ELR (cell line): ENCODE data around the gene TCF20.

ENCODE experiments used
- DNase-seq: peaks from one replicate; pipeline ENCODE4 v3.0.0-alpha.2; 2015; ENCODE audit warnings: low read depth

TCF20 gene

DNA sequence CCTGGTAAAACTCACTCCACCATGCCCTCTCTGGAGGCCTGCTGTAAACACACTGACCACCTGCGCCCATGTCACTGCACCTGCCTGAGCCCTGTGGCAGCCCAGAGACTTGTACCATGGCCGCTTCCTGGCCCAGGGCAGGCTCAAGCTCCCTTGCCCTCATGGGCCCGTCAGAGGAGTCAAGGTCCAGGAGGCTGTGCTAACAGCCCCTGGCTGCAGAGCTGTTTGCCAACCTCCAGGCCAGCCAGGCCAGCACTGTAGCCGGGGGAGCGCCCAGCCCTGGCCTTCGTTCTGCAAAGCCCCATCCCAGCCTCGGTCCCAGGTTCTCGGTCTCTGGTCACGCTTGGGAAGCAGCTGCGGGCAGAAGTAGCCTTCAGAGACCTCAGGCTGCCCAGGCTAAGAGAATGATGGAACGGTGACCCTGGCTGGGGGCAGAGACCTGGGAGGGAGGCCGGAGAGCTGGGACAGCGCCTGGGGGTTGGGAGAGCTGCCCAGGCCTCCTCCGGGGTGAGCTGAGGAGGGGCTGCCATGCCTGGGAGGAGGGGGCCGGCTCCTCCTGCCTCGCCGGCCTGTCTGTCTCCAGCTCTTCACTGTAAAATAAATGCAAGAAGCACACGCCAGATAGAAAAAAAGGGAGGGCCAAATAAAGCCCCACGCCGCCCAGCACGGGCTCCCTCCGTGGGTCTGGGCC, 11.9 kb upstream of the TCF20 start:
- no peak for DNase-seq

DNA sequence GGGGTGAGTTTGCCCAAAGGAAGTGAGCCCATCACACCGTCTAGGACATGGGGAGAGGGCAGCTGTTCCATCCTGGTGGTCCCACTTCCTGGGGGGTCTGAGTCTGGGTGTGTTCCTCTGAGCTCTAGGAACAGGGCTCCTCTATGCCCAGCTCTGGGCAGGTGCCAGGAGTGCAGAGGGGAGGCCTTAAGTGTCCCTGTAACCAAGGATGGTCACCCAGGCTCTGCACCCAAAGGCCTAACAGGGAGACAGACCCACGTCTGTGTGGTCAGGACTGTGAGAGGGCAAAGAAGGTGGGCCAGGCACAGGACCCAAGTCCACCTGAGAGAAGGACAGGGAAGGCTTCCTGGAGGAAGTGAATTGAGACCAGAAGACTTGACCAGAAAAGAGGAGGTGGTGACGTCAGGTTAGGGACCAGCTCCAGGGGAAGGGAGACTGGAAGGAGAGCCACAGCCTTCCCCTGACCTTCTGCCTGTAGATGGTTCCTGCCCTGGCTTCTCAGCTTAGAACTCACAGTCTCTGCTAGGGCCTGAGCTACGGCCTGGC, 11.3 kb upstream of the TCF20 start:
- DNase-seq: no peak

DNA sequence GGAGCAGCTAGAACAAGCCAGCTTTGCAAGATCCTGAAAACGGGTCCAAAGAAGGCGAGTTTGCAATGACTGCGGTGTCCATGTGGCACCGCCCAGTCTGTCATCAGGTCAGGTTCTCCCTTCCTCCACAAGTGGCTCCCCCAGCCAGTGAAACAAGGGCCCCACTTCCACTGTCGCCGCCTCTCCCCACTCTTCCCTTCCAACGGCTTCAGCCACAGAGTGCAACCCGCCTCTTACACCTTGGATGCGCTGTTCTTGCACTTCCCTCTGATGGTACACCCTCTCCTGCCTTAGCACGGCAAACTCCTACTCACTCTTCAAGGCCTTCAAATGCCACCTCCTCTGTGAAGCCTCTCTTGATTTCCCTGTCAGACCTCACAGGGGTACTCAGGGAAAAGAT, 10.8 kb upstream of the TCF20 start:
- DNase-seq: no peak

DNA sequence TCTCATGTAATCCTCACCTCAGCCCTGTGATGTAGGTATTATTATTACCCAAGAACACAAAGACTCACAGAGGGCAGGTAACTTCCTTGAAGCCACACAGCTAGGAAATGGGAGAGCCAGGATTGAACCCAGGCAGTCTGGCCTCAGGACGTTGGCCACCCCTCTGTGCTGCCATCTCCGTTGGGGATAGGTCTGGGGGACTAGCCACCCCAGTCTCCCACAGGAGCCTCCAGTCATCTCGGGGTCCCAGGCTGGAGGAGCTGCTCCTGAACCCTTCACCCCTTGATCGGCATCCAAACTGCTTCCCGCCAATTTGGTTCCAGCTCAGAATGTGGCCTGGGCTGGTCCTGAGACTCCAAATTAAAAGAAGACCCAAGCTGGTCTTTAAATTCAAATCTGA, 10.4 kb upstream of the TCF20 start:
- no peak for DNase-seq

DNA sequence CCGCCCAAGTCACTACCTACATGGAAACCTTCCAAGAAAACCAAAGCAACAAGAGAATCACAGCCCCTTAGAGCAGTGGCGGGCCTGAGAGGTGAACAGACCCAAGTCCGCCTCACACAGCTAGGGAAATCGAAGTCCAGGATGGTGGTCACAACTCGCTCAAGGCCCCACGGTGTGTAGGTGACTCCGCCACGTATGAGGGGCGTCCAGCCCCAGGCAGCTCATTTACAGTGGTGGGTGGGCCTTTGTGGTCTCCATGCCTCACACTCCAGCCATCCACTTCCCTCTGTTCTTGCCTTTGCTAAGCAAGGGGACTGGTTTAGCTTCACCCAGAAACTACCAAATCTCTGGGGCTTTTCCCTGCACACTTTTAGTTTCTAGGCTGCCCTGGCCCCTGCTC, 9.7 kb upstream of the TCF20 start:
- DNase-seq: no peak

DNA sequence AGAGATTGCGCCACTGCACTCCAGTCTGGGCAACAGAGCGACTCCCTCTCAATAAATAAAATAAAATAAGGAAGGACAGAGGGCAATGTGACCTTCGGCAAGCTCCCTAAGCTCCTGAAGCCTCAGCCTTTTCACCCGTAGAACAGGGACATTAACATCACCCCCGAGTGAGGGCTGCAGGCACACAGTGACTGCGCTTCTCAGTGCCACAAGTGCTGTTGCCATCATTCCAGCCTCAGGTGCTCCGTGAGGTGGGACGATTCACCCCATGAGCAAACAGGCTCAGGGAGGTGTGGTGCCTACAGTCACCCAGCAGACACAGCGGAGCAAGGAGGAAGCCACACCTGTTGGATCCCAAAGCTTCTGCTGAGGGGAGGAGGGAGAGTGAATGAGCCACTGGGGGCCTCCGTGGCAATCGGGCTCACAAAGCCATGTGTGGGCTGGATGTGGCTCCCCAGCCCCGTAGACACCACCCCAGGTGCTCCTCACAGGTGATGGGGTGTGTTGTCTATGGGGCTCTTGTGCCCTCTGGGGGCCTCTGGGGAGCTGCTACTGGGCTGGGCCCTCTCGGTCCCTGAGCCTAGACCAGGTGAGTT, 9.1 kb upstream of the TCF20 start:
- DNase-seq: no peak

DNA sequence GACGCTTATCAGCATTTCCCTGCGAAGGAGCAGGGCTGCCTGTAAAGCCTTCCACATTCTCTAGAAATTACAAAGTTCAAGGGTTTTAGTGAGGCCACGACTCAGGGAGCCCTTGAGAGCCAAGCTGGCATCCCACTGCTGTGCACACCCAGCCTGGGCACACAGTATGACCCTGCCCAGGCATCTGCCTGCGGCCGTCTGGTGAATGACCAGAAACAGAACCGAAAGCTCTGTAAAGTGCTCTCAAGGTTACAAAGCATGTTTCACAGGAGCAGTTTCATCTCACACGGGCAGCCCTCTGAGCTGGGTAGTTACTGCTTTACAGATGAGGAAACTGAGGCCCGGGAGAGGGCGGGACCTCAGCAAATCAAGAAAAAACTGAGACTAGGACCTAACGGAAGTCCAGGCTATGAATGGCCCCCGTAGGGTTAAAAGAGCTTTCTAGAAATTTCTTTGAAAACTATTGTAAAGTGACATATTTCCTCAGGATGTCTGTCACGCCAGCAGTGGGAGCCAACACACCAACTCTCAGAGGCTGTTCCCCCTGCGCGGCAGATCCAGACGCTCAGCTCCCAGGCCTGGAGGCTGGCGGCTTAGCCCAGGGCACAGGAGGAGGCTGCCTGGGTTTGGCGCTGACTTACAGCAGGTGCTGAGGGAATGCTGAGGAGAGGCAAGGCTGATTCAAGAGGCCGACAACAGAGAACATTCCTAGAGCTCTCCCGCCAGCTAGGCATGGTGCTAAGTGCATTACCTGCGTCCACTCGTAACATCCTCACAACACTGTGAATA, 7.7 kb upstream of the TCF20 start:
- no peak for DNase-seq

DNA sequence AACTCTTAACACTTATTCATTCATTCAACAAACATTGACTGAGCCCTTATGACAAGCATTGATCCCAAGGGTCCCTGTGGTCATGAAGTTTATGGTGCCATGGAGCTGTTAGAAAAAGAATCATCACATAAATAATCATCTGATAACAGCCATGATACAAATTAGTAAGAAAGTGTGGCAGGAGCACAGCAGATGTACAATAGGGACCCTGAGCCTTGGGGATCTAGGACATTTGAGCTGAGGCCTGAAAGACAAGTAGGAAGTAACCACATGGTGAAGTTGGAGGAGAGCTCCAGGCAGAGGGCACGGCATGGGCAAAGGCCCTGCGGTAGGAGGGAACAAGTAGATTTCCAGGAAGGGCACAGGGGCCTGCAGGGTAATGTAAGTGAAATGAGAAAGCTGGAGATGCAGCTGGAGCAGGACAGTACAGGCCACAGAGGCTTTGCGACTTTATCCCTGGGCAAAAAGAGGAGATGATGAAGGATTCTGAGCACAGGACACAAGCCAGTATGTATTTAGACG, 6.8 kb upstream of the TCF20 start:
- no peak for DNase-seq

DNA sequence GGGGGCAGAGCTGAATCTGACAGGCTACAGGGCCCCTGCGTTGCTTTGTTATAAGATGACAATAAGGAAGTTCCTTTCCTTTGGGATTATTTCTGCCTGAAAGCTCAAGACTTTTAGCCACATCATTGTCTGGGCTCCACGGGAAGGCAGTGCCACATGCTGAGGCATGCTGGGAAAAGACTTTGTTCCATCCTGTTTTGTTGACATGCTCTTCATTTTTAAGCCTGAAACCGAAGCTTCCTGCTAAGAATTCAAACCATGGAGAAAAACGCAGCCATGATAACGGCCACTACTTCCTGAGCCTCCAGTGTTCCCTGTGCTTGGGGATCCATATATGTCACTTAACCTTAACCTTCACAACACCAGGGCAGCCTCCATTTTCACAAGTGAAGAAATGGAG, 5.5 kb upstream of the TCF20 start:
- DNase-seq: no peak

DNA sequence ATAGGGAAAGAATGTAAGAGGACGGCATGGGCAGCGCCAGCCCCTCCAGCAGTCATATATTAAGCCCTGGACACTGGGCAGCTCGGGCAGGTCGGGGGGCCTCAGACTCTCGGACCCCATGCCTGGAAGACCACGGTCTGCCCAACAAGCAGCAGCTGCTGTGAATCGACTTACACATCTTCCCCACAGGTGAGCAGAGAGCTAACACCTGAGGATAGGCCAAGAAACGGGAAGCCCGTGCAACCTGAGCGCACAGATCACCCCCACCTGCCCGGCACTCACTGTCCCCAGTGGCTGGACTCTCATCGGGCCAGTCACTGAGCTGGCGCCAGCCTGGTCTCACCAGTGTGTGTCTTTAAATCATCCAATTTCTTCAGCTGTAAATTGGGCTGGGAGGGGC, 4.7 kb upstream of the TCF20 start:
- DNase-seq: no peak

DNA sequence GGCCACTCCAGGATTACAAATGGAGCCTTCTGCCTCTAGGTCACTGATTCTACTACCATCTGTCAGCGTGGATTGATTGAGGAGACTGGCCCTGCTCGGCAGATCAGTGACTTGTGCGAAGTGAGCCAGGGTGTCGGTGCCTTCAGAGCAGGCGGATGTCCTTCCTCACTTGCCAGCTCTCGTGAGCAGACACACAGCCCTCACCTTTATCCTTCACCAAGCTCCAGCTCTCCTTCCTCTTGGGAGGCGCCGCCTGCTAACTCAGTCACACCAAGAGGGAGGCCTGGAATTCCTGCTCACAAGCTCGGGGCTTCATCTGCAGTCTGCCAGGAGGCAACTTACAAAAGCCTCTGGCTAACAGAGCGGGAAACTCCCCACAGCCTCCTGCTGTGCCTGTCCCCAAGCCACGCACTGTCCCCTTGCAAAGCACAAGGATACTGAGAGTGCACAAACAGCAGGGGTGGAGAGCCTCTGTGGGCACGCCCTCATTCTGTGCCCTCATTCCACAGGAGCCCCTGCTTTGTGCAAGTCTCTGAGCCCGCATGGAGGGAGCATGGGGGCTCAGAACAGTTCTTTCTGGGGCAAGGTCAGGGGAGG, 3.5 kb upstream of the TCF20 start:
- no peak for DNase-seq

DNA sequence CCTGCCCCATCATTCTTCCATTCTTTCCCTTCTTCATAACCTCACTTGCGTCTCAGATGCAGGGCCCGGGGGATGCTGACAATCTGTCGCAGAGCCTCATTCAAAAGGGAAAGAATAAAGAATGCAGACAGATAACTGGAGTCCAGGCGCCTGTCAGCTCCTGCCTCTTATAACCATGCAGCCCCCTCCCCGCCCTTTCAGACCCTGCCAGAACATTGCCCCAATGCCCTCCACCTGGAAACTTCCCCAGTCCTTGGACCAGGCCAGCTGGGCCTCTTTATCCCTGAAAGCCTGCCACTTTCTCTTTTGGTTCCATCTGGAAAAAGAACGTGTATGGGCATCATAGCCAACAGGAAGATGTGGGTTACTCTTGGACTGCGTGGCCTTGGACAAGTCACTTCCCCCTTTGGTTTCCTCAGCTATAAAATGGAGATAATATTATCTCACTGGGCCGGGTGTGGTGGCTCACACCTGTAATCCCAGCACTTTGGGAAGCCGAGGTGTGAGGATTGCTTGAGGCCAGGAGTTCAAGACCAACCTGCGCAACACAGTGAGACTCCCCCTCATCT, 2.1 kb upstream of the TCF20 start:
- no peak for DNase-seq

DNA sequence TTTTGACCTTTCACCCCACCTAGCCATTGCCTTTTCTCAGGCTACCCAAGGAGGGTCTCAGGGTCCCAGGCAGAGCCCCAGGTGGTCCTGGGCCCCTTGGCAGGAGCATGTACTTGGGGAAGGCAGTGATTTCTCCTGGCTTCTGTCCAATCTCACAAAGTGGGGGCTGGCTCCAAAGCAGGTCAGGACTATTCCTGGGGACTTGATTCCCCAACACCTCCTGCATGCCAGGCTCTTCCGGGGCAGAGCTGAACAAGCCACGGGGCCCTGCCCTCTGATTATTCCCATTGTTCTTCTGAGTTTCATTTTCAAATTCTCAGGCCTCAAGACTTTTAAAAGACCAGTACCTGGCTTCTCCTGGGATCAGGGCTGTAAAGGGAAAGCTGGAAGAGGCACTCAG, 1.5 kb upstream of the TCF20 start:
- no peak for DNase-seq

DNA sequence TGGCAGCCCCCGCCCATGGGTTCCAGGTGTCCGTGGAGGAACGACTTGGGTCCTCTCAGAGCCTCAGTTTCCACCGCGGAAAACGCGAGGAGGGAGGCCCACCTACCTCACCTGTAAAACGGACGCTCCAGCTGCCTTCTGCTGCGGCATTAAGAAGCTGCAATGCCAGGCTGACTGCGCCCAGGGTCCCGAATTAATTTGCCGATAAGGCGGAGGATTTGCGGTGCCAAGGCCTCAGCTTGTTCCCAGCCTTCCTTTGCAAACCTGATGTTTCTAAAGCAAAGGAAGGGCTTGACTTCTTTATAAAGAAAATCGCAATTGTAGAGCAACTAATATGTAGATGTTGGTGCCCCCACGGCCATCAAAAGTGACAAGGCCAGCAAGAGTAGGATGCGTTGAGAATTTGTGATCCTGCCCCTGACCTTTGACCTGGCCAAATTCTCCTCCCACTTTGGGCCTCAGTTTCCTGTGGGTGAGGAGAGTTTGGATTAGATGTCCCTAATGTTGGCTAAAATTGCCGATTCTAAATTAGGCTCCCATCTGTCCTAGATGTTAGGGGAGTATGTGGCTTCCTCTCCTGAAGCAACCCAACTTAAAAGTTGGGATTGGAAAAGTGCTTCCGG, 849 bp upstream of the TCF20 start:
- no peak for DNase-seq

DNA sequence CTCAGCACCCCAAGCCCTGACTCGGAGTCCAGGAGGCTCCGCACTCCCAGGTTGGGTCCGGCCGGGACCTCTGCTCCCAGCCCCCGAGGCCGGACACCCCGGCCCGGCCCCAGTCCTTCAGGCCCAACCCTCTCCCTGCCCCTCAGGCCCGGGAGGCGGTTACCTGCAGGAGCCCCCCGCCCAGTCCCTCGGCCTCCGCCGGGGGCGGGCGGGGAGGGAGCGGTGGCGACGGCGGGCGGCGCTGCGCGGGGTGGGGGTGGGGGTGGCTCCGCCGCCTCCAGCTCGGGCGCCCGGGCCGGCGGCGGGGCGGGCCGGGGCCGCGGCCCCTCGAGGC, 310 bp downstream of the TCF20 start:
- DNase-seq: peak; percentile 32

DNA sequence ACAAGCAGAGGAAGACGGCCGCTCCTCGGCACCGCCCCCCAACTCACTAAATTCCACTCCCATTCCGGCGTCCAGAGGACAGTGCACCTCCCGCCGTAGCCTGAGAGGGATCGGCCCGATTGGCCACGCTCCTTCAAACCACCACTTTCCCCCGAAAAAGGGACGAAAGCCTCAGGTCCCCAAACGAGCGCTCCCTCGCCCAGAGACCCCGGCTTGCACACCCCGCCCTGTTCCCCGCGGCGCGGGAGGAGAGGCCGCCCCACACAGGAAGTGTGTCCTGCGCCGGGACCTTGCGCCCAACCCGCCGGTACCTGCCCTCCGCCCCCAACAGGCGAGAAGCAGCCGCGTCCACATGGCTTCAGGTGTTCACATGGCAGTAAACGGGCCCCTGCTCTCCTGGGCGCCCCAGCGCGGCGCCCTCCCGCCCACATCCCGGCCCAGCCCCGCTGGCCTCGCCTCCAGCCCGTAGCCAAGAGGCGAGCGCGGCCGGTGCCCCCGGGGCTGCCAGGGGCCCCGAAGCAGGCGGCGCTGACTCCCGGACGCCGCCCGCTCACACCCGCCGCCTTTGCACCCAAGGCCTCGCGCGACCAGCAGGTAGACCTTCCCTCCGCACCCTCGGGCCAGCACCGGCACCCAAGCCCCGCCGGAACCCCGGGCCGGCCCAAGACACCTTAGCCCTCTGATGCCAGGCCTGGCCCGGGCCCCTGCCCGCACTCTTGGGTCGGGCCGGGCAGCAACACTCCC, 849 bp downstream of the TCF20 start:
- DNase-seq: peak; percentile 60

DNA sequence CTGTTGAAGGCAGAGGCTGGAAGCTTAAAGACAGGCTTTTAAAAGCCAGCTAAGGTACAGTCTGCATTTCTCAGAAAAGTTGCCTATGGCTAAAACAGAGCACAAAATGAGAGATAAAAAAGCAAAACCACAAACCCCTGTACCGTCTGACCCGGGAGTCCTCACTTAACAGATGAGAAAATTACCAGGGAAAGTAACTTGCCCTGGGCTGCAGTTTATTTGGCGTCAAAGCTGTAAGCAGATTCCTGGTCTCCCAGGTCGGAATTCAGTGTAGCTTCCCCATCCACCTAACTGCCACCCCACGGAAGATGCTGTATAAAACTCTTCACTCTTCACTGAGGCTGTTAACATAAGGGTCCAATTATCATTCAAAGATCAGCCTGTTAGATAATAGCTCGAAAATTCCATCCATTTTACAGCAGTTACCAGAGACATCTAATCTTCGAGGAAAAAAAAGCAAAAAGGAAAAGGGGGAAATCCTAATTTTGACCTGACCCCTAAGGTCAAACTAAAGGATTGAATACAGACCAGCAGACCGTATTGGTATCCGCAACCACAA, 1.5 kb downstream of the TCF20 start:
- peak; percentile 10 for DNase-seq

DNA sequence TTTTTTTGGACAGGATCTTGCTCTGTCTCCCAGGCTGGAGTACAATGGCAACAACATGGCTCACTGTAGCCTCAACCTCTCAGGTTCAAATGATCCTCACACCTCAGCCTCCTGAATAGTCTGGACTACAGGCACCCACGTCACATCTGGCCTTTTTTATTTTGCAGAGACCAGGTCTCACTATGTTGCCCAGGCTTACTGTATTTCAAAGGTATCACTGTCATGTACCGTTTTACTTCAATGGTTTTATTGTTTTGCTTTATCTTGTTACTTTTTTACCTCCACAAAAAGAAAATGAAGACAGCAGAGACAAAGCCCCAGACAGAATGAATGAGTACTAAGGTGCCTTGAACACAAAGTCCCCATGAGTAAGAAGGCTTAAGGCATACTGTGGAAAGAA, 5.1 kb downstream of the TCF20 start:
- no peak for DNase-seq

DNA sequence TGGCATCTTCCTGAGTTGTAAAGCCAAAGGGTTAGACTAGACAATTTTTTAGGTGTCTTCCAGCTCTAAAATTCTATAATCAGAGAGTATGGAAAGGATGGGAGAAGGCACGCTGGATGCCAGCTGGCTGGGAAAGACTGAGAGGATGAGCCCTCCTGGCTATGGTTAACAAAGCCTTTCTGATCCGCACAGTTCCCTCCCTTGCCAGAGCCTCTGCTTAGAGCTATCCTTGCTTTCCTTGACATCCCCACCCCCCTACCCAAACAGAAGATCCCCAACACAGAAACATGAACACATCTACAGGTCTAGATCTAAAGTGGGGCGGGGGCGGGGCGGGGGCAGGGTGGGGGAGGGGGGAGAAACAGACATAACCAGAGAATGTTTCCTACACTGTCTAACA, 6.5 kb downstream of the TCF20 start:
- DNase-seq: no peak

DNA sequence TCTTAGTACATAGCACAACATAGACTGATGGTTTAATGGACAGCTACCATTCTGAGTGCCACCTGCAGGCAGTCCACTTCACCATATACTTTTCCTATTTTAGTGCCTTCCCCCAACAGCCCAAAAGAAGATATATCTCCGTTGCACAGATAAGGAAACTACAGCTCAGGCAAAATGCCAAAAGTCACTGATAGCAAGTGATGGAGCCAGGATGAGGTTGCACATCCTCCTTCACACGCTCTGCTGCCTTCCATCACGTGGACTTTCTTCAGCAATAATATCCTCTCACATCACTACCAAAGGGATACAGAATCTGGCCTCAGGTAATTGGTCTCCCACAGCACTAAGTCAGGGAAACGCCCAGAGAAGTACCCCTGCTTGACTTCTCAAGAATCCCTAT, 7.5 kb downstream of the TCF20 start:
- DNase-seq: no peak

DNA sequence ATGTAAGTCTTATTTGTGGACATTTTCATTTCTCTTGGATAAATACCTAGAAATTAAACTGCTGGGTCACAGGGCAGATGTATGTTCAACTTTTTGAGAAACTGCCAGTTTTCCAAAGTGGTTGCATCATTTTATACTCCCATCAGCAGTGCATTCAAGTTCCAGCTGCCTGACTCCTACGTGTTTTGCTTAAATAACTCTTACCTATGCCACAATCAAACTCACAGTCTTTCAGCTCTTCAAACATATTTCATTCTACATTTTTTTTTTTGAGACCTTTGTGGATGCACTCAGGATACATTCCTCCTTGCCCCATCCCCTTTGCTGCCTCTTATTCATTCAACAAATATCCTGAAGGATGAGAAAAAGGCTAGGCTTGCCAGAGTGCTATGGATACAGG, 9.2 kb downstream of the TCF20 start:
- no peak for DNase-seq
